HG03108 (cell line): ENCODE data around the gene TMPRSS2.
"Not testable (repeated sequence)": the region's sequence is repeated elsewhere in the genome, so short reads cannot be mapped to it uniquely, and the experiment has no call there.

ENCODE experiments used
- ATAC-seq: cut with Tn5 transposase; IDR thresholded peaks from one replicate; pipeline ENCODE4 v1.9.1; 2021; ENCODE audit warnings: moderate library complexity; ENCODE audit not compliant: unreplicated experiment

TMPRSS2 gene

GRCh38 chr21:41428311-41428710, 79.6 kb downstream of the TMPRSS2 start:
- no peak for ATAC-seq

GRCh38 chr21:41427556-41427955, 80.4 kb downstream of the TMPRSS2 start:
- ATAC-seq = no peak

GRCh38 chr21:41426676-41427404, 81.1 kb downstream of the TMPRSS2 start:
- ATAC-seq = no peak

- peak; percentile 85 for ATAC-seq
Measured at GRCh38 chr21:41425954-41426675, 81.8 kb downstream of the TMPRSS2 start, which contains the start of gene MX1. Gene MX1 (plus strand): TSS chr21:41426239. CDS start chr21:41432071, 5,832 bp downstream.

- no peak for ATAC-seq
Measured at GRCh38 chr21:41425588-41425953, 82.4 kb downstream of the TMPRSS2 start.

- ATAC-seq = not testable (repeated sequence)
Measured at GRCh38 chr21:41423305-41423636, 84.7 kb downstream of the TMPRSS2 start.

GRCh38 chr21:41422546-41423304, 85.2 kb downstream of the TMPRSS2 start:
- ATAC-seq = no peak

- not testable (repeated sequence) for ATAC-seq
Measured at GRCh38 chr21:41420998-41421397, 87.0 kb downstream of the TMPRSS2 start.

GRCh38 chr21:41419921-41420862, 87.8 kb downstream of the TMPRSS2 start:
- ATAC-seq = peak; percentile 71

GRCh38 chr21:41418956-41419680, 88.8 kb downstream of the TMPRSS2 start:
- no peak for ATAC-seq

GRCh38 chr21:41418393-41418792, 89.6 kb downstream of the TMPRSS2 start:
- ATAC-seq = no peak

GRCh38 chr21:41417505-41417904, 90.5 kb downstream of the TMPRSS2 start:
- not testable (repeated sequence) for ATAC-seq
